ENCODE data around the gene TNFRSF12A.
A peak's percentile ranks its signal among the peaks of the same experiment; 100 is the strongest.

The TNFRSF12A gene

DNA sequence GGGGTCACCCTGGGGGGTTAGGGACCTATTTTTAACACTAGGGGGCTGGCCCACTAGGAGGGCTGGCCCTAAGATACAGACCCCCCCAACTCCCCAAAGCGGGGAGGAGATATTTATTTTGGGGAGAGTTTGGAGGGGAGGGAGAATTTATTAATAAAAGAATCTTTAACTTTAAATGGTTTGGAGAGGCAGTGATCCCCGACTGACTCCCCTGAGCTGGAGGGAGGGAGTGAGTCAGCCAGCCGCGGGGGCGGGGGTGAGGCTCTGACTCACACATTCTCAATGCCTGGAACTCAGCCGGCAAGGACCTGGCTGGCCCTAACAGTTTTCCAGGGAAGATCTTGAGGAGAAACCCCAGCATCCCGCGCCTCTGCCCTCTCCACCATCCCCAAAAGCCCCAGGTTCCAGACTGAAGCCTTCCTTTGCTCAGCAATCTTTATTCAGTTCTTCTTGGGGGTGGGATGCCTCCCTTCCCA is 2.1 kb downstream of the TNFRSF12A start:
- peak; percentile 75 to 91 for DNase-seq
- TF ChIP-seq POLR2A (IDR thresholded peaks at IDR 0.05; ENCODE audit: low read length) = no peak

- TF ChIP-seq GATA1 (IDR thresholded peaks at IDR 0.05; ENCODE audit: low read depth, low read length) (no peak), POLR2A (IDR thresholded peaks at IDR 0.05; ENCODE audit: low read length) (no peak)
- DNase-seq = peak in 1 of 2 experiments; percentile 46
Observed at GRCh38 chr16:3022684-3023414, 2.7 kb downstream of the TNFRSF12A start.

DNA sequence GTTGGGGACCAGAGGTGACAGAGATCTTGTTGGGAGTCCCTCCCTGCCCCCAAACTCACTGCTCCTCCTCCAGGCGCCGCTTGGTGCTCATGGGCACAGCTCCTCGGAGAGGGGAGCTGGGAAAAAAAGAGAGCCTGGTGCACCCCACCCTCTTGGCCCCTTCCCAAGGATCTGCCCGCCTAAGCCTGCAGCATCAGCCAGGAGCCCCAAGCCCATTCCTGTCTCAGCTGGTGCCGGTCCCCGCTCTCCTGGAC is 3.2 kb downstream of the TNFRSF12A start:
- TF ChIP-seq POLR2A (IDR thresholded peaks at IDR 0.05; ENCODE audit: low read length) (no peak), GATA1 (IDR thresholded peaks at IDR 0.05; ENCODE audit: low read depth, low read length) (no peak)
- peak; percentile 59 to 67 for DNase-seq

DNA sequence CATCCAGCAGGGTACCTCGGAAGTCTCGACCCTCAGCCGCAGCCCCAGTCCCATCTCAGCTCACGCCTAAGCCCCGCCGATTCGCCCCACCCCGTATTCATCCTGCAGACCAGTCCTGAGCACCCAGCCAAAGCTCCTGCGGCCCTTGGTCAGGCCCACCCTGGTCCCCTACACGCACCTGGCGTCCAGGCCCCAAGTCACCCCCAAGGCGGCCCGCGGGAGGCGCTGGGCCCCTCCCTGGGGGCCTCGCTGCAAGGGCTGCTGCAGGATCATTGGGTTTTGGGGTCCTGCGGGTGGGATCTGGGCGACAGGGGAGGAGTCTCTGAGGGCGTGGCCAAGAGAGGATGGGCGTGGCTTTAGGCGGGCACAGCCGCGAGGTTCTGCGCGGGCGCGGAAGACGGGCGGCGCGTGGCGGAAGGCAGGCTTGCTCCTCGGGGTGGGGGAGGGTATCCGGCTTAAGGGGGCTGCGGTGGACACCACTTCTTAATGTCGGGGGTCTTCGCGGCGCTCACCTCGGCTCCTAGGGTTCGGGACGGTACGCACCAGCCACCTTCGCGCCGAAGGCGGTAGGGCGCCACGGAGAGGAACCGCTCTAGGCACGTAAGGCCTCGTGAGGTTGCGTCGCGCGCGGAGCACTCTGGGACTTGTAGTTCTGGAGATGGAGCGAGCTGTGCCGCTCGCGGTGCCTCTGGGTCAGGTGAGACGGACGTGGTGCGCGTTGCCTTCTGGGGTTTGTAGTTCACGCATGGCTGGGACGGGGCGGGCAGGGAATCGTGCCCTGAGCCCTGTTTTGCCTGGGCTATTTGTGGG is 3.7 kb downstream of the TNFRSF12A start, which contains the start of the genes HCFC1R1 and THOC6:
Gene HCFC1R1, minus strand, starts transcription at position 274 of the 810 bp plus-strand sequence. Its CDS starts 1 bp downstream, at position 273.
Gene THOC6, plus strand, starts transcription at position 367 of the 810 bp plus-strand sequence. Its CDS starts 292 bp downstream, at position 659.
- DNase-seq = peak; percentile 98 to 99

DNA sequence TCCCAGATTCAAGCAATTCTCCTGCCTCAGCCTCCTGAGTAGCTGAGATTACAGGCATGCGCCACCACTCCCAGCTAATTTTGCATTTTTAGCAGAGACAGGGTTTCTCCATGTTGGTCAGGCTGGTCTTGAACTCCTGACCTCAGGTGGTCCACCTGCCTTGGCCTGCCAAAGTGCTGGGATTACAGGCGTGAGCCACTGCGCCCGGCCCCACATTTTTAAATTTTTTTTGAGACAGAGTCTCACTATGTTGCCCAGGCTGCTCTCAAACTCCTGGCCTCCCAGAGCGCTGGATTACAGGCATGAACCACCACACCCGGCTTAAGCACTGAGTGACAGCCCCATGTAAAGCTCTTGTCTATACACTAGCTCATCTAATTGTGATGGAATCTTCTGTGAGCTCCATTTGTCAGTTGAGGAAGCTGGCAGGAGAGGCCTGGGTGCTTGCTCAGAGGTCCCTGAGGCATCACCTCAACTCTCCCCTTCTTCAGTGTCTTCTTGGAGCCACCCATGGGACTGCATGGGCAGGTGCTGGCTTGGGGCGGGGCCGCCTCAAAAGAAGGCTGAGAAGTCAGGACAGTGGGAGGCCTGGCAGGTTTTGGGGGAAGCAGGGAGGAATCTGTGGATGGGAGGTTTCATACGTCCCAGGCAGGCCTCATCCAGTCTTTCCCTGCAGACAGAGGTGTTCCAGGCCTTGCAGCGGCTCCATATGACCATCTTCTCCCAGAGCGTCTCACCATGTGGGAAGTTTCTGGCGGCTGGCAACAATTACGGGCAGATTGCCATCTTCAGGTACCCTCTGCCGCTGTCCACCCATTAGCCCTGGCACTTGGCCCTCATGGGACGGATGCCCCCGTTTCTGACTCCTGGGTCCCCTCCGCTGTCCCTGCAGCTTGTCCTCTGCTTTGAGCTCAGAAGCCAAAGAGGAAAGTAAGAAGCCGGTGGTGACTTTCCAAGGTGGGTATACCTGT is 5.1 kb downstream of the TNFRSF12A start:
- no peak for DNase-seq
- TF ChIP-seq POLR2A (IDR thresholded peaks at IDR 0.05; ENCODE audit: low read length) = no peak
- TF ChIP-seq GATA1 (IDR thresholded peaks at IDR 0.05; ENCODE audit: low read depth, low read length) = no peak

More for the DNA sequence above, 3.7 kb downstream of the TNFRSF12A start, which contains the start of the genes HCFC1R1 and THOC6:
- TF ChIP-seq POLR2A (IDR thresholded peaks at IDR 0.05; ENCODE audit: low read length) = peak; percentile 94
- TF ChIP-seq GATA1 (IDR thresholded peaks at IDR 0.05; ENCODE audit: low read depth, low read length) = no peak

- DNase-seq = no peak
- TF ChIP-seq GATA1 (IDR thresholded peaks at IDR 0.05; ENCODE audit: low read depth, low read length) (no peak), POLR2A (IDR thresholded peaks at IDR 0.05; ENCODE audit: low read length) (no peak)
Observed at GRCh38 chr16:3026003-3026378, 5.8 kb downstream of the TNFRSF12A start.

DNA sequence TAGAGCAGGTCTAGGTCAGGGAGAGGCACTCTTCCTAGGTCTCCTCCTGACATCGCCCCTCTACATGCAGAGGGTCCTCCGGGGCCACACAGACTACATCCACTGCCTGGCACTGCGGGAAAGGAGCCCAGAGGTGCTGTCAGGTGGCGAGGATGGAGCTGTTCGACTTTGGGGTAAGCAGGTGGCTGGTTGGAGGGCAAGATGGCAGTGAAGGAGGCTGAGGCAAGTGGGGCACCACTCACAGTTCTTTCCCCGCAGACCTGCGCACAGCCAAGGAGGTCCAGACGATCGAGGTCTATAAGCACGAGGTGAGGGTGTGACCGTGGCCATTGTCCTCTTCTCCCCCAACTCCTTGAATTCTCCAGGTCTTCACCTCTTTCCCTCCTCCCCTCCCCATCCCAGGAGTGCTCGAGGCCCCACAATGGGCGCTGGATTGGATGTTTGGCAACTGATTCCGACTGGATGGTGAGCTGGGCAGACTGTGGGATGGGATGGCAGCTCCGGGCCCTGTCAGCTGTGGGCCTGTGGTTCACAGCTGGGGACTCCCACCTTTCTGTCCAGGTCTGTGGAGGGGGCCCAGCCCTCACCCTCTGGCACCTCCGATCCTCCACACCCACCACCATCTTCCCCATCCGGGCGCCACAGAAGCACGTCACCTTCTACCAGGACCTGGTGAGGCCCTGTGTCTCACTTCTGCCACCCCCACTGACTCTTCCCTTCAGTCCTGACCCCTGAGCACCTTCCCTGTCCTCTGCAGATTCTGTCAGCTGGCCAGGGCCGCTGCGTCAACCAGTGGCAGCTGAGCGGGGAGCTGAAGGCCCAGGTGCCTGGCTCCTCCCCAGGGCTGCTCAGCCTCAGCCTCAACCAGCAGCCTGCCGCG is 6.7 kb downstream of the TNFRSF12A start:
- DNase-seq = no peak
- no peak for TF ChIP-seq POLR2A (IDR thresholded peaks at IDR 0.05; ENCODE audit: low read length)
- no peak for TF ChIP-seq GATA1 (IDR thresholded peaks at IDR 0.05; ENCODE audit: low read depth, low read length)

- DNase-seq = no peak
- TF ChIP-seq POLR2A (IDR thresholded peaks at IDR 0.05; ENCODE audit: low read length) (no peak), GATA1 (IDR thresholded peaks at IDR 0.05; ENCODE audit: low read depth, low read length) (no peak)
Observed at GRCh38 chr16:3027489-3027795, 7.3 kb downstream of the TNFRSF12A start.

DNA sequence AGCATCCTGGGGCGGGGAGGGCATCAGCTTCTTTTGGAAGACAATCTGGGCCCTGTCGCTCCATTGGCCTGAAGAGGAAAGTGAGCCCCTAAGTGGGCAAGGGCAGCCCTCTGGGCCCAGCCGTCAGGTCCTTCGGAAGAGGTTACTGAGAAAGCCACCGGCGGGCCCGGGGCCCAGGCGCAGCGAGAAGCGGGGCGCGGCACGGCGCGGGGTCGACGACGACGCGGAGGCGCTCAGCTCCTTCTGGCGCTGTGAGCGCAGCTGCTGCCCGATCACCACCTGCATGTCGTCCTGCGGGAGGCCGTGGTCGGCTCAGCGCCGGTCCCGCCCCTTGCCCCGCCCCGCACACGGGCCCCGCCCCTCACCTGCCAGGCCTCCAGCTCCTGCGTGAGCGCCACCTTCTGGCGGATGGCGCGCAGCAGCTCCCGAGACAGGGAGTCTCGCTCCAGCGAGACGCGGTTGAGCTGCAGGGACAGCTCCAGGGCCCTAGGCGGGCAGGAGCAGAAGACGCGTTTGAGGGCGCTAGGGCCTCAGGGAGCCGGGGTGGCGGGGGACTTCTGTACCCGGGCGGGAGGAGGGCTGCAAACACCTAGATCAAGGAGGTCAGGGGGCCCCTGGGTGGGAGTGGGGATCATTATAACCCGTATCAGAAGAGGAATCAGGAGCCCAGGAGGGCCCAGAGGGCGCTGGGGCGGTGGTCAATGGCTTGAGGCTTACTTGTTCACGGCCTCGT is 8.0 kb downstream of the TNFRSF12A start:
- peak; percentile 86 to 92 for DNase-seq
- no peak for TF ChIP-seq GATA1 (IDR thresholded peaks at IDR 0.05; ENCODE audit: low read depth, low read length)

GRCh38 chr16:3028716-3029319 is 8.7 kb downstream of the TNFRSF12A start:
- no peak for DNase-seq
- TF ChIP-seq POLR2A (IDR thresholded peaks at IDR 0.05; ENCODE audit: low read length) (no peak), GATA1 (IDR thresholded peaks at IDR 0.05; ENCODE audit: low read depth, low read length) (no peak)

DNA sequence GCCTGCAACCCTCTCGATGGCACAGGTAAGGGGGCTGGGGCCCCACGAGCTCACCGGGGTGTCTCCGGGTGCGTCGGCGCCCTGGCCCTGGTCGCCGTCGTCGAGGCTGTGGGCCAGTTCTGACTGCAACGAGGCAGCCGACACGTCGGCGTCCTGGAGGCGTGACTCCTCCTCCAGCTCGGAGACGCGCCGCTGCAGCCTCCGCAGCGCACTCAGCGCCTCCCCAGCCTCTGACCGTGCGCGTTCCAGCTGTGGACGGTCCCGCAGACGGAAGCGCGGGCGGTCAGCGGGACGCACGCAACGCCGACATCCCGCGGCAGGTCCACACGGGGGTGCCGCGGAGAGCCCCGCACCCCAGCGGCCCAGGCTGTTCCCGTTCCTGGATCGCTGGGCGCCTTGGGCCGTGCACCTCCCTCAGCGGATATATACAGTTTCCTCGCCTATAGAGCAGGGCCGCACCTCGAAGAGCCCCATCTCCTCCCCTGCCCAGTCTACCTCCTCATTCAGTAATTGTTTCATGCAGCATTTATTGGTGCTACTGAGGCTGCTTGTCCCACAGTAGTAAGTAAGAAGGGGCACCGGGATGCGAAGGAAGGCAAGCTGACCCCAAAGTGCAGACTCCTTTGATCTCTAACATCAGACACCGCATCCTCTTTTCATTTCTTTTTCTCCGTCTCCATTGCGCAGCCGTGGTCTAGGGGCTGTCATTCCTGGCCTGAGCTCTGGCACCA is 9.5 kb downstream of the TNFRSF12A start:
- TF ChIP-seq GATA1 (IDR thresholded peaks at IDR 0.05; ENCODE audit: low read depth, low read length) (no peak), POLR2A (IDR thresholded peaks at IDR 0.05; ENCODE audit: low read length) (no peak)
- DNase-seq = peak; percentile 22 to 31
